Lung (tissue), 5 donors: ENCODE results near the gene STAG1. TPM values are rescaled to one million over a fixed set of nuclear protein-coding genes. Genes with fewer than 3 reads are reported as not detected.

Experiments used
- polyA plus RNA-seq, 2 donors: library from polyadenylated mRNA; stranded (reverse); fragments of 200-250 nt; gene quantifications; one replicate each; pipeline ENCODE4 v1.2.1, GENCODE V29; 2013
- small RNA-seq: library from RNA; depleted of rRNA; stranded (forward); fragments of <200 nt; gene quantifications from one replicate; pipeline ENCODE3, GENCODE V24; 2014; ENCODE audit warnings: low replicate concordance
- total RNA-seq, 2 donors: library from RNA; depleted of rRNA in 1 of 2; stranded (reverse); fragments of >200 nt in 1 of 2; gene quantifications; one replicate each; pipeline ENCODE4 v1.2.1, GENCODE V29; 2014 to 2021
- donor health status: Bipolar disorder and iron deficiency.
- donor health status: healthy.
- donor health status: DM: yes; HTN: yes; CAD: no.

The STAG1 gene
- total and polyA plus RNA-seq, 4 donors: 8.1 to 90.0 (median 20.5) TPM

Small RNAs within 50 kb of the gene (small RNA-seq; reads per million reads assigned to genes)
- gene RNU6-1284P: not detected
- gene RNU6-789P: not detected

Other genes with a start within 250 kb of the STAG1 start
- 1 to 10 TPM; 4.8 to 9.1 TPM for gene SLC35G2, start 66.7 kb upstream of the STAG1 start, total RNA-seq
- gene SLC35G2, start 66.7 kb upstream of the STAG1 start, polyA plus RNA-seq: 1 to 10 TPM; 3.6 to 6.6 TPM
- 10 to 100 TPM; 30.9 to 68.0 TPM for gene NCK1, start 109.8 kb upstream of the STAG1 start, total RNA-seq
- gene NCK1, start 109.8 kb upstream of the STAG1 start, polyA plus RNA-seq: 10 to 100 TPM; 11.3 to 29.6 TPM
- gene IL20RB, start 205.6 kb upstream of the STAG1 start, total RNA-seq: 1 to 10 TPM in 1 of 2 donors, under 1 TPM in 1; 0.23 to 1.3 TPM
- gene IL20RB, start 205.6 kb upstream of the STAG1 start, polyA plus RNA-seq: under 1 TPM; 0.77 to 1.00 TPM